ENCODE data around the gene KRT5. TPM values are rescaled to one million over a fixed set of nuclear protein-coding genes. Genes with fewer than 3 reads are reported as not detected.

KRT5 gene
- total and polyA plus RNA-seq, 2 experiments from 2014 or later = not detected

DNA sequence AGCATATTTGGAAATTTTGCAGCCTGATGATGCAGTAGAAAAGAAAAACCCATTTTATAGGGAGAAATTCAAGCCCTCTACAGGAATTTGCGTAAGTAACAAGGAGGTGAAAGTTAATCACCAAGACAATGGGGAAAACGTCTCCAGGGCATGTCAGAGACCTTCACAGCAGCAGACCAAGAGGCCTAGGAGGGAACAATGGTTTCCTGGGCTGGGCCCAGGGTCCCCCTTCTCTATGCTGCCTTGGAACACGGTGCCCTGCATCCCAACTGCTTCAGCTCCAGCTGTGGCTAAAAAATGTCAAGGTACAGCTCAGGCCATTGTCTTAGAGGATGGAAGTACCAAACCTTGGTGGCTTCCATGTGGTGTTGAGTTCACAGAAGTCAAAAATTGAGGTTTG is 40.1 kb downstream of the KRT5 start:
- H3K4me2 ChIP-seq = no peak overlapping the region
- H3K4me1 ChIP-seq (ENCODE audit: insufficient read depth) = no peaks in the 10 kb centered on the region
- peaks cover 6% of the 10 kb centered on the region; the same call in 1 of the 2 replicates for H3K9me2 ChIP-seq (ENCODE audit: insufficient read depth)
- Mint-ChIP-seq H3K4me3 (no peak overlapping the region), H3K27ac (peak overlapping the region; percentile 40; the same call in 1 of the 2 replicates), H3K4me1 (peaks cover 3% of the 10 kb centered on the region), H3K36me3 (ENCODE audit: low read depth) (peaks cover 3% of the 10 kb centered on the region; the same call in 1 of the 3 replicates), H3K9me3 (peaks cover 16% of the 10 kb centered on the region), H3K27me3 (ENCODE audit: insufficient read depth, low read depth, poor library complexity) (peaks cover 1% of the 10 kb centered on the region)
- H3K36me3 ChIP-seq (ENCODE audit: insufficient read depth) = no peaks in the 10 kb centered on the region
- H3K27ac ChIP-seq (ENCODE audit: low read depth) = no peak overlapping the region
- H4K20me1 ChIP-seq (replicated peaks; ENCODE audit: insufficient read depth) = no peaks in the 10 kb centered on the region
- DNase-seq (ENCODE audit: low spot score) = peak; percentile 14
- H3K79me2 ChIP-seq (replicated peaks; ENCODE audit: insufficient read depth) = no peaks in the 10 kb centered on the region
- TF ChIP-seq EZH2phosphoT487 (IDR thresholded peaks at IDR 0.05; ENCODE audit: unreplicated experiment) (no peak), CREB1 (CRISPR knock-in tag; IDR thresholded peaks at IDR 0.05; ENCODE audit: low read depth) (no peak), JUNB (IDR thresholded peaks at IDR 0.05; ENCODE audit: unreplicated experiment) (no peak), REST (IDR thresholded peaks at IDR 0.05; ENCODE audit: unreplicated experiment) (no peak)
- TF ChIP-seq, protein P1, sequence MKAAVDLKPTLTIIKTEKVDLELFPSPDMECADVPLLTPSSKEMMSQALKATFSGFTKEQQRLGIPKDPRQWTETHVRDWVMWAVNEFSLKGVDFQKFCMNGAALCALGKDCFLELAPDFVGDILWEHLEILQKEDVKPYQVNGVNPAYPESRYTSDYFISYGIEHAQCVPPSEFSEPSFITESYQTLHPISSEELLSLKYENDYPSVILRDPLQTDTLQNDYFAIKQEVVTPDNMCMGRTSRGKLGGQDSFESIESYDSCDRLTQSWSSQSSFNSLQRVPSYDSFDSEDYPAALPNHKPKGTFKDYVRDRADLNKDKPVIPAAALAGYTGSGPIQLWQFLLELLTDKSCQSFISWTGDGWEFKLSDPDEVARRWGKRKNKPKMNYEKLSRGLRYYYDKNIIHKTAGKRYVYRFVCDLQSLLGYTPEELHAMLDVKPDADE (IDR thresholded peaks at IDR 0.05) = no peak
- H3K4me3 ChIP-seq = no peak overlapping the region
- ATAC-seq = peak; percentile 62
- H2AFZ ChIP-seq = 0 out of 2 replicates have a peak overlapping the region, but pooled peaks have one; percentile 60
- no peaks in the 10 kb centered on the region for H3K27me3 ChIP-seq (ENCODE audit: insufficient read depth)
- no peaks in the 10 kb centered on the region for H3F3A ChIP-seq (replicated peaks; ENCODE audit: low read depth)

GRCh38 chr12:52477651-52478050 is 42.5 kb downstream of the KRT5 start:
- H3K9me3 Mint-ChIP-seq = peaks cover 16% of the 10 kb centered on the region
- H2AFZ ChIP-seq = no peak overlapping the region
- H3K36me3 ChIP-seq (ENCODE audit: insufficient read depth) = no peaks in the 10 kb centered on the region
- no peaks in the 10 kb centered on the region for H3K79me2 ChIP-seq (replicated peaks; ENCODE audit: insufficient read depth)
- H3K27me3 ChIP-seq (ENCODE audit: insufficient read depth) = no peaks in the 10 kb centered on the region
- H3K9me2 ChIP-seq (ENCODE audit: insufficient read depth) = peaks cover 6% of the 10 kb centered on the region; the same call in 1 of the 2 replicates
- DNase-seq (ENCODE audit: low spot score) (no peak), ATAC-seq (no peak)
- no peak overlapping the region for H3K4me3 Mint-ChIP-seq
- no peak overlapping the region for H3K4me3 ChIP-seq
- H3K4me1 Mint-ChIP-seq = peaks cover 3% of the 10 kb centered on the region
- peaks cover 3% of the 10 kb centered on the region; the same call in 1 of the 3 replicates for H3K36me3 Mint-ChIP-seq (ENCODE audit: low read depth)
- peaks cover 1% of the 10 kb centered on the region for H3K27me3 Mint-ChIP-seq (ENCODE audit: insufficient read depth, low read depth, poor library complexity)
- no peaks in the 10 kb centered on the region for H3F3A ChIP-seq (replicated peaks; ENCODE audit: low read depth)
- no peak overlapping the region for H3K27ac Mint-ChIP-seq
- H3K4me2 ChIP-seq = no peak overlapping the region
- H3K27ac ChIP-seq (ENCODE audit: low read depth) = no peak overlapping the region
- no peaks in the 10 kb centered on the region for H4K20me1 ChIP-seq (replicated peaks; ENCODE audit: insufficient read depth)
- H3K4me1 ChIP-seq (ENCODE audit: insufficient read depth) = no peaks in the 10 kb centered on the region
- TF ChIP-seq REST (IDR thresholded peaks at IDR 0.05; ENCODE audit: unreplicated experiment) (no peak), ZNF114 (CRISPR knock-in tag; IDR thresholded peaks at IDR 0.05) (no peak), CTCF (conservative IDR thresholded peaks at IDR 0.05; ENCODE audit: low read depth in 2 of 2) (no peak), EZH2phosphoT487 (IDR thresholded peaks at IDR 0.05; ENCODE audit: unreplicated experiment) (no peak)
